ENCODE results near the gene GMPR2.
A peak's percentile ranks its signal among the peaks of the same experiment; 100 is the strongest.

Gene GMPR2

GRCh38 chr14:24261256-24261968 lies 28.7 kb downstream of the GMPR2 start:
- H3K9me3 ChIP-seq = no peaks in the 10 kb centered on the region
- H3K27ac ChIP-seq = no peak overlapping the region
- peaks cover 3 to 20% (median 12%) of the 10 kb centered on the region in 3 donors for H3K36me3 ChIP-seq
- DNase-seq = no peak
- peaks cover 0 to 13% (median 10%) of the 10 kb centered on the region in 4 donors for H3K4me1 ChIP-seq
- intact Hi-C loops (cut with DNase I; ENCODE audit: low total_unique reads) = no loop called here
- TF ChIP-seq, protein P1, sequence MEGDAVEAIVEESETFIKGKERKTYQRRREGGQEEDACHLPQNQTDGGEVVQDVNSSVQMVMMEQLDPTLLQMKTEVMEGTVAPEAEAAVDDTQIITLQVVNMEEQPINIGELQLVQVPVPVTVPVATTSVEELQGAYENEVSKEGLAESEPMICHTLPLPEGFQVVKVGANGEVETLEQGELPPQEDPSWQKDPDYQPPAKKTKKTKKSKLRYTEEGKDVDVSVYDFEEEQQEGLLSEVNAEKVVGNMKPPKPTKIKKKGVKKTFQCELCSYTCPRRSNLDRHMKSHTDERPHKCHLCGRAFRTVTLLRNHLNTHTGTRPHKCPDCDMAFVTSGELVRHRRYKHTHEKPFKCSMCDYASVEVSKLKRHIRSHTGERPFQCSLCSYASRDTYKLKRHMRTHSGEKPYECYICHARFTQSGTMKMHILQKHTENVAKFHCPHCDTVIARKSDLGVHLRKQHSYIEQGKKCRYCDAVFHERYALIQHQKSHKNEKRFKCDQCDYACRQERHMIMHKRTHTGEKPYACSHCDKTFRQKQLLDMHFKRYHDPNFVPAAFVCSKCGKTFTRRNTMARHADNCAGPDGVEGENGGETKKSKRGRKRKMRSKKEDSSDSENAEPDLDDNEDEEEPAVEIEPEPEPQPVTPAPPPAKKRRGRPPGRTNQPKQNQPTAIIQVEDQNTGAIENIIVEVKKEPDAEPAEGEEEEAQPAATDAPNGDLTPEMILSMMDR (IDR thresholded peaks at IDR 0.05) = no peak
- H3K4me3 ChIP-seq = no peak overlapping the region
- no peaks in the 10 kb centered on the region for H3K27me3 ChIP-seq

DNA sequence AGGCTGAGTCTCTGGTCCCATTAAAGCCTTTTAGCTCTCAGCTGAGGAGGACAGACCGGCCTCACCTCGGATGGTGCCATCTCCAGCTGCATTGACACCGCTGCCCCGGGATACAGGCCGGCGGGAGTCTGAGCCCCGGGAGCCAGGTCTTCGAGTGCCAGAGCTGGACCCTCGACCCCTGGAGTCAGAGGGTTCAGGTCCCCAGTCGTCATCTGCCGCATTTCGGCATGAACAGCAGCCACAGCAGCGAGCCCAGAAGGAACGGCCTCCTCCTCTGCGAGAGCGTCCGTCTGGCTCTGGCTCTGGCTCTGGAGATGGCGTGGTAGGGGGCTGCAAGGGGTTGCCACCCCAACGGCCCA lies 29.2 kb downstream of the GMPR2 start:
- intact Hi-C loops (cut with DNase I; ENCODE audit: low total_unique reads) = no loop called here
- TF ChIP-seq, protein P1 (IDR thresholded peaks at IDR 0.05) = no peak
- peaks cover 9 to 26% (median 18%) of the 10 kb centered on the region in 3 donors for H3K36me3 ChIP-seq
- H3K4me1 ChIP-seq = peaks cover 0 to 13% (median 10%) of the 10 kb centered on the region in 4 donors
- no peak for DNase-seq
- H3K27me3 ChIP-seq = no peaks in the 10 kb centered on the region
- H3K9me3 ChIP-seq = no peaks in the 10 kb centered on the region
- no peak overlapping the region for H3K4me3 ChIP-seq
- no peak overlapping the region for H3K27ac ChIP-seq

DNA sequence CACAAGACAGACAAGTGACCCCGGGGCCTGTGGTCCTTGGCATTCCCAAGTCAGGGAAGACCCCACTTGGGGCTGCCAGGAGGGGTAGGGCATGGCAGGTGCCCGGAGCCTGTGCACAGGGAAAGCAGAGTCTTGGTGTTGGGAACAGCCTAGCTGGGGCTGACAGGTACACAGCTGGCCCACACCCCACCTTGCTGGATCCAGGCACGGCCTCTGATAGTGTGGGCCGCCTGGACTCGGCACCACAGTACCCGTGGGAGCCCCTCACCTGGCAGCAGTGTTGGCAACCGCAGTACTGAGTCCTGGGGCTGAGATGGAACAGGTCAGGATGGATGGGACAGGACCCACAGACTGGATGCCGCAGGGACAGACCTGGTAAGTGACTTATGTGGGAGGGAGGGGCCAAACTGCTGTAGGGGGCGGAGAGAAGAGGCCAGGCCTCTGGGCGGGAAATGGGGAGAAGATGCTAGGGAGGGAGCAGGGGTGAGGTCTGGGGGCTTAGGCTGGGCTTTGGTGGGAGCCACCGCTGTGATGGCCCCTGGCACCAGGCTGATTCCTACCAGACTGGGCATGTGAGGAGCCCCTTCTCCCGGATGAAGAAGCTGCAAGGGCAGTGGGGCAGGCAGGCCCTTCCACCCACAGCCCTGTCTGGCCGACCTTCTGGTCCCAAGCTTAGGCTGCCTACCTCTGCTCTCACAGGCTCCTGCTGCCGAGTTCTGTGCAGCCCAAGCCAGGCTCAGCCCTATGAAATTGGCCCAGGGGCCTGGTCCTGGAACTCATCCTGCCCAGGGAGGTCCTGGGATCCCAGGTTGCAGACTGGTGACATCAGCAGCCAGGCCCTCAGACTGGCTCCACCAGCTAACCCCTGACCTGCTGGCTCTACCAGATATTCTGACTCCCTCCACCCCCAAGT lies 30.3 kb downstream of the GMPR2 start, which contains the start of gene TGM1:
TGM1 (minus strand) TSS at position 357 of the 913 bp plus-strand sequence. CDS start 825 bp downstream, outside the sequence.
- H3K4me1 ChIP-seq = peaks cover 0 to 13% (median 10%) of the 10 kb centered on the region in 4 donors
- no peaks in the 10 kb centered on the region for H3K27me3 ChIP-seq
- intact Hi-C loops (cut with DNase I; ENCODE audit: low total_unique reads) = no loop called here
- H3K36me3 ChIP-seq = peaks cover 13 to 37% (median 27%) of the 10 kb centered on the region in 3 donors
- no peak within 1 kb of the TSS for H3K4me3 ChIP-seq
- no peaks in the 10 kb centered on the region for H3K9me3 ChIP-seq
- peak in 1 of 2 donors; percentile 38 for DNase-seq
- TF ChIP-seq, protein P1 (IDR thresholded peaks at IDR 0.05) = no peak
- no peak within 1 kb of the TSS for H3K27ac ChIP-seq

- Histone ChIP-seq H3K27ac (no peak overlapping the region), H3K4me3 (no peak overlapping the region), H3K9me3 (no peaks in the 10 kb centered on the region)
These were observed 31.1 kb downstream of the GMPR2 start for GRCh38 chr14:24263848-24264247.

DNA sequence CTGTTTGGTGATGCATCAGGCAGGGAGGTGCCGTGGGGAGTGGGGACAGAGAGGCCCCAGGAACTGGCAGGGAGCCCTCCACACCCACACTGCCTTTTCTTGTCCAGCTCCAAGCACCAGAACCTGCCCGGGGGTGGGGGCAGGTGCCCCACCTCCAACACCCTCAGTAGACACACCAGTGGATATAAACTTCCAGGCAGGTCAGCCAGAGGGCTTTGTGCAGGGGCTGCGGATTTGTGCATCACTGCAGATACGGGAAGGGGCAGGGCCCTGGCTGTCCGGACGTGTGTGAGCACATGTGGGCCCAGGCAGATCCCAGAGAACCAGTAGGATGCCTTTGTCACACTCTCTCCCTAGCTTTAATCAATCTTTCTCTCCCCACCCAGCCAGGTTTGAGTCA lies 31.6 kb downstream of the GMPR2 start:
- peak in 1 of 2 donors; percentile 49 for DNase-seq
- TF ChIP-seq, protein P1 (IDR thresholded peaks at IDR 0.05) = no peak
- intact Hi-C loops (cut with DNase I; ENCODE audit: low total_unique reads) = no loop called here
- H3K27me3 ChIP-seq = no peaks in the 10 kb centered on the region
- H3K27ac ChIP-seq = no peak overlapping the region
- H3K4me3 ChIP-seq = no peak overlapping the region
- H3K9me3 ChIP-seq = no peaks in the 10 kb centered on the region
- H3K36me3 ChIP-seq = peaks cover 13 to 49% (median 34%) of the 10 kb centered on the region in 3 donors
- peaks cover 0 to 5% (median 3%) of the 10 kb centered on the region in 4 donors for H3K4me1 ChIP-seq

More at GRCh38 chr14:24263848-24264247, 31.1 kb downstream of the GMPR2 start:
- no peak for DNase-seq
- Histone ChIP-seq H3K27me3 (no peaks in the 10 kb centered on the region), H3K4me1 (peaks cover 0 to 10% (median 8%) of the 10 kb centered on the region in 4 donors), H3K36me3 (peaks cover 13 to 45% (median 30%) of the 10 kb centered on the region in 3 donors)
- TF ChIP-seq, protein P1 (IDR thresholded peaks at IDR 0.05) = no peak
- intact Hi-C loops (cut with DNase I; ENCODE audit: low total_unique reads) = no loop called here
